Left kidney (tissue), 2 donors: ENCODE data around the gene FBLIM1. TPM values are rescaled to one million over a fixed set of nuclear protein-coding genes. Genes with fewer than 3 reads are reported as not detected.
A peak's percentile ranks its signal among the peaks of the same experiment; 100 is the strongest.

Experiments
- DNase-seq: peaks from one replicate; pipeline ENCODE4 v3.0.0-alpha.2; 2013
- polyA plus RNA-seq: library from polyadenylated mRNA; unstranded; fragments of 120-200 nt; gene quantifications from one replicate; pipeline ENCODE4 v1.2.1, GENCODE V29; 2013; ENCODE audit not compliant: insufficient read length

Gene FBLIM1
- polyA plus RNA-seq, 1 donor, result 49.5 TPM

GRCh38 chr1:15765495-15766194 lies 7.0 kb downstream of the FBLIM1 start:
- no peak for DNase-seq

- DNase-seq, result no peak
These were observed 9.3 kb downstream of the FBLIM1 start for GRCh38 chr1:15767941-15768340.

- no peak for DNase-seq
These were observed 9.8 kb downstream of the FBLIM1 start for GRCh38 chr1:15768388-15768787.

GRCh38 chr1:15770313-15770962 lies 11.8 kb downstream of the FBLIM1 start:
- no peak for DNase-seq

- DNase-seq, result no peak
These were observed 13.4 kb downstream of the FBLIM1 start for GRCh38 chr1:15771836-15772515.

GRCh38 chr1:15775706-15776105 lies 17.1 kb downstream of the FBLIM1 start:
- no peak for DNase-seq

GRCh38 chr1:15777909-15778707 lies 19.5 kb downstream of the FBLIM1 start:
- DNase-seq, result no peak

GRCh38 chr1:15785683-15786082 lies 27.1 kb downstream of the FBLIM1 start:
- no peak for DNase-seq

GRCh38 chr1:15786581-15786980 lies 28.0 kb downstream of the FBLIM1 start:
- no peak for DNase-seq

GRCh38 chr1:15788624-15789301 lies 30.2 kb downstream of the FBLIM1 start:
- no peak for DNase-seq

GRCh38 chr1:15796086-15796462 lies 37.5 kb downstream of the FBLIM1 start:
- no peak for DNase-seq

GRCh38 chr1:15797614-15798390 lies 39.2 kb downstream of the FBLIM1 start:
- no peak for DNase-seq

- DNase-seq, result no peak
These were observed 40.6 kb downstream of the FBLIM1 start for GRCh38 chr1:15799004-15799867.

- DNase-seq, result peak; percentile 69
These were observed 41.6 kb downstream of the FBLIM1 start for GRCh38 chr1:15799928-15800835.

- DNase-seq, result no peak
These were observed 43.8 kb downstream of the FBLIM1 start for GRCh38 chr1:15802234-15802965.

- DNase-seq, result no peak
These were observed 44.8 kb downstream of the FBLIM1 start for GRCh38 chr1:15803380-15803779.

GRCh38 chr1:15804060-15804459 lies 45.5 kb downstream of the FBLIM1 start:
- no peak for DNase-seq

- DNase-seq, result no peak
These were observed 48.5 kb downstream of the FBLIM1 start for GRCh38 chr1:15807121-15807520.
